HG03280 (cell line): Measurements from ENCODE around the gene MROH9.

Experiments
- ATAC-seq: cut with Tn5 transposase; IDR thresholded peaks from one replicate; pipeline ENCODE4 v1.9.1; 2021; ENCODE audit warnings: mild to moderate bottlenecking, moderate library complexity; ENCODE audit not compliant: unreplicated experiment

Gene MROH9

DNA sequence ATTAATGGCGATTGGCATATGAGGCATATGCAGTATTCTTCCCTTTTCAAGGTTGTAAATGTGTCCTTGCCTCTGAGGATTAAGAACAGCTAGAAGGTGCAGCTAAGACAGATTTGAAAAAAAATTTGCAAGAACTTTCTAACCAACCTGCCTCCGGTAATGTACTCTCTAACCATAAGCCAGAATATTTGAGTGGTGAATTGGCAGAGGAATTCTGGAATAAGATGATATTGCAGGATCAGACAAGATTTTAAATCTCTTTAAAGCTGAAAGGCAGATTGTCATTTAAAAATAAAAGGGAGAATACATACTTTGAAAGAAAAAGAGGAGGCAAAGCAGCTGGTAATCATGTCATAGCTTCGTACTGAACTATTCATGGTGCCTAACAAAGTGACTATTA is 29.2 kb downstream of the MROH9 start:
- no peak for ATAC-seq

DNA sequence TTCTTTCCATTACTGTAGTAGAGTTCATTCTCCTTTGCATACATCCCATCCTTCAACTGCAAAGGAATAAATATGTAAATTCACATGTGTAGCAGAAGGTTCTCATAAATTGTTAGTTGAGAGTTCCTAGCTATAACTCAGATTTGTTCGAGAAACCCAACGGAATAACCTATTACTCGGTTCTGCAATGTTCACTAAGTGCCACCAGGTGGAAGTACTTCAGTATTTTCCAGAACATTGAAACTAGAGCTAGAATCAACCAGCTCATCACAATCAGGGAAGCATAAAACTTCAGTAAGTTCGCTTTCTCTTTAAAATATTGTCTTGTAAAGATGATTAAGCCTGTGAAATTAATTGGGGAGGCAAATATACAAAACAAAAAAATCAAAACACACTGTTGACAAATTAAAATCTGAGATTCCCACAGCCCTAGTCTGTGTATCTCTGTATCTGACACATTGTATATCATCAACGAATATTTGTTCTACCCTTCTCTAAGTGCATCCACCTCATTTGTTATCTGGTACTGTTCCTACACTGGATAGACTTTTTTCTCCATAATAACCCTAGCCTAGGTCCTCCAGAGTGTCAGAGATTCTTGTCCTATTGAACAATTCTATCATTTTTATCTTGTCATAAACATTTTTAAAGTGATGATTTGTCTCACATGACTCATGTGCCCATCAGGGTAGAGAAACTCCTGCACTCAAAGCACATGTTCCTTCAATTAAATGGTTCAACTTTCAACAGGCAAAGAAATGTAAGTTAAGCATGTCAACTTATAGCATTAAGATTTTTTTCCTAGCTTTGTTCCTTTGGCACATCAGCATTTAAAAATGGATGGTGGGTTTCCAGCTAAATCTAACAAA is 31.9 kb downstream of the MROH9 start:
- peak; percentile 76 for ATAC-seq

DNA sequence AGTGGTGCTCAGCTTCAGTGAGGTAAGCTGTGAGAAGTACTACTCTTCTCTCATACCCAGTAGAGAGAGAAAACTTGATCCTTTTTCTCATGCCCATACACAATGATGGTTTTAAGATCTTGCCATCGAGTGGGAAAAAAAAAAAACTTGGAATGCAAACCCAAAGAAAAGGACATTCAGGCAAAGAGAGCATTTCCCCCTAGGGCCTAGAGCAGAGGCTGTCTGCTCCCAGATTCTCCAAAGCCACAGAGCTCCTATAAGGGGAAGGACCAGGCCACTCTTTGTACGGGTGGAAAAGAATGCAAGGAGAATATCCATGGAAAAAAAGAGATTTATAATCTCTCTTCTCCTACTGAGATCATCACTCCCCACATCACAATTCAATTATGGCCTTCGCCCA is 34.9 kb downstream of the MROH9 start:
- no peak for ATAC-seq

DNA sequence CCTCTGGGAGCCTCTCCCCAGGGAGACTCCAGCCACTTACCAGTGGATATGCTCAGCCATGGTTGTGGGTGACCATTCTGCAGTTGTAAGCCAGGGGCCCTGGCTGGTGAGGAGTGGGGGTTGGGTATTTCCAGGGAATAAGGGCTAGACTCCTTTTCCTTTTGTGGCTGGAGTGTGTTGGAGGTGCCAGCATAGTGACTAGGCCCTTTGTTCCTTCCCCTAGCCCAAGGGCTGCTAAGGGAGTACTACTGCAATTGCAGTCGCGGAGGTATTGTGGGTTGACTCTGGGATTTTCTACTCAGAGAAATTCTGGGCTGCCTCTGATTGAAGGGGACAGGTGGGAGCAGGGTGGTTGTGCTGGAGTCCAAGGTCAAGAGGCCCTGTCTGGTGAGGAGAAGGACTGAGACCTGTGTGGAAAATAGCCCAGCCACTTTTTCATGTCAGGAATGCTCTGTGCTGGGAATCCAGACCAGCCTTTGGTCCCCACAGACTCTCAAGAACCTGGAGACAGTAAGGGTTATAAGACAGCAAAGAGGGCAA is 43.1 kb downstream of the MROH9 start:
- ATAC-seq: no peak

DNA sequence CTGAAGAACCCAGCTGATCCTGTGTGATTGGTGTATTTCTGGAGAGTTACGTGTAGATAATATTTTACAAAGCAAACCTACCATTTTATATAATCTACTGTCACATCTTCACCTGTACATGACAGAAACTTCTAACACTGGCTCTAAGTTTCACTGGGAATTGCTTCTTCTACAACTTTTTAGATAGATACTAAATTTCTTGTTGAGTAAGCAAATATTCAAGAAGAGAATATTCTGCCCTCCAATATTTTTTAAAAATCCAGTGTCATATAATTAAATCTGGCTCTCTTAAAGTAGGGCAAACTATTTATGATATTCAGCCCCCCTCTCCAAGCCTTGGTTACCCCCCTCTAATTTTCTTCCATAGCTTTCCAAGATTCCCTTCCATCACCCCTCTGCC is 50.1 kb downstream of the MROH9 start:
- ATAC-seq: no peak

DNA sequence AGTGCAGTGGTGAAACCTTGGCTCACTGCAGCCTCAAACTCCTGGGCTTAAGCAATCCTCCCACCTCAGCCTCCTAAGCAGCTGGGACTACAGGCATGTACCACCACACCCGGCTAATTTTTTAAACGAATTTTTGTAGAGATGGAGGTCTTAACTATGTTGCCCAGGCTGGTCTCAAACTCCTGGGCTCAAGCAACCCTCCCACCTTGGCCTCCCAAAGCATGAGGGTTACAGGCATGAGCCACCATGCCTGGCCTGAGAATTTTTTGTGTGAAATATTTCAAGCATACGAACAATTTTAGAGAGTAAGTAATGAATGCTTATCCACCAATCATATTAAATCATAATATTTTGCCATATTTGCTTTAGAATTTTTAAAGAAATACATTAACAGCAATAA is 51.6 kb downstream of the MROH9 start:
- no peak for ATAC-seq

DNA sequence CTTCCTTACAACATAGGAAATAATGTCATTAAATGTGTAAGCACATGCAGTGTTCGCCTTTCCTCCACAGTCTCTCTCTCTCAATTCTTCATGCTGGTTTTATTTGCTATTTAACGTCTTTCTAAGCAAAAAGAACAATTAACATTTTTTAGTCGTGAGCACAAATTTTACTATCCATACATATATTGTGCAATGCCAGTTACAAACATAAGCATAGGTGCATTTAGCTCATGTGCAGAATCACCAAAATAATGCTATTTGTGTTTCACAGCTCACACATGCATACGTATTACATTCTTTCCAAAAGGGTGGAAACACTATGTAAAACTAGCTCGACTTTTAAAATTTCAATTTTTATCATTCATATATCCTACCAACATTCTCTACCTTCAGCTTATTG is 52.1 kb downstream of the MROH9 start:
- no peak for ATAC-seq

DNA sequence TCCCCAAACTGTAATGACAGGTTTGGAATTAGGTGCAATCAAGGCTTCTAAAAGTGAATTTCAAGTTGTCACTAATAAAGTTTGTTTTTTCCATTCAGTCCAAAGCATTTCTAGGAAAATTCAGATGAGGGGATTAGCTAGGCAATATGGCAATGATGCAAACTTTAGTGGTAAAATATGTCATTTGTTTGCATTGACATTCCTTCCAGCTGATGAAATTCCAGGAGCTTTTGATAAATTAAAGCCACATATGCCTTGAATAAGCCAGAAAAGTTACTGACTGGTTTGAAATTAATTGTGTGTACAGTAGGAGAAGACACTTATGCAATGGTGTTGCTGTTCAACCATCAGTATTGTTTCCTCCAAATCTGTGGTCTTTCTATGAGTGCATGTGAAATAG is 57.8 kb downstream of the MROH9 start:
- no peak for ATAC-seq

DNA sequence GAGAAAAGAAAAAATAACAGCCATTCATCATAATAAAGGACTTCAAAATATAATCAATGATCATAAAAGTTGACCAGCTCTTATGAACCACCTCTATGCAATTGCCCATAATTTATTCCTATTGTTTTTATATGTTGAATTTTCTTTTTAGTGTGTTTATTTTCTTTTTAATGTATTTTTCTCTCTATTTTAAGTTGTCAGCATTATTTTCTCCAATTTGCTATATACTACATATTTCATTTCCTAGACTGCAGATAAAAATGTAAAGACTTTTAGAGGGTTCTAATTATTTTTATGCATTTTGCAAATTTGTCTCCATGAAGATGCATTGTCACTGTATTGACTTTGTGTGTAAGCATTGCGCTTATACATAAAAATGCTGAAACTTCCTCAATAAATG is 58.4 kb downstream of the MROH9 start:
- ATAC-seq: no peak

DNA sequence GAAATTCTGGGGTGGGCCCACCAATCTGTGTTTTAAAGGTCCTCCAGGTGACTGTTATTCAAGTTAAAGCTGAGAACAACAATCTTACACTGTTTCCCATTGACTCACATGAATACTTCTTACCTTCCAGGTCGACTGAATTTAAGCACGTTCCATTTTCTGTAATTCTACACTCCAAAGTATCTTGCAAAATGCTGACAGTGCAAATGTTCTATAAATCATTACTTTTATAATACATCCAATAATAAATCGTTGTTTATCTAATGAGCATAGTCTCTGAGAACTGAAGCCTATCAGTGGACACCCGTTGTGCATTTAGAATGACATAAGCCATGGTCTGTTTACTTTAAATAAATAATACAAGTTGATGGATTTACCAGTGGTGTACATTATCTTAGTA is 79.5 kb downstream of the MROH9 start:
- no peak for ATAC-seq

DNA sequence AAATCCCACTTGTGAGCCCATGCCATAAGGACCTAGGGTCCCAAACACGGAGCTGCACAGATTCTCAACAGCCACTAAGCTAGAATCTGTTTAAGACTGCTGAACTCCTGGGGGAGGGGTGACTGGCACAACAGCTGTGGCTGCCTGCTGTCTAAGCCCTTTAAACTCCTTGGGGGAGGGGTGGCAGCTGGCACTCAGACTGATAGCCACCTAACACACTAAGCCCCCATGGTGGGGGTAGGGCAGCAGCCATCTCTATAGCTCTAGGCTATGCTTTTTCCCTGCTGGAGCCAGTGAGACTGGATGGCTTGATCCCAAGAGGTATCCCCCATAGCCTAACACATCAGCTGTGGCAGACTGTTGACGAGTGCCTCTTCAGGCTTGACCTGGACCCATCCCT is 82.1 kb downstream of the MROH9 start:
- no peak for ATAC-seq

DNA sequence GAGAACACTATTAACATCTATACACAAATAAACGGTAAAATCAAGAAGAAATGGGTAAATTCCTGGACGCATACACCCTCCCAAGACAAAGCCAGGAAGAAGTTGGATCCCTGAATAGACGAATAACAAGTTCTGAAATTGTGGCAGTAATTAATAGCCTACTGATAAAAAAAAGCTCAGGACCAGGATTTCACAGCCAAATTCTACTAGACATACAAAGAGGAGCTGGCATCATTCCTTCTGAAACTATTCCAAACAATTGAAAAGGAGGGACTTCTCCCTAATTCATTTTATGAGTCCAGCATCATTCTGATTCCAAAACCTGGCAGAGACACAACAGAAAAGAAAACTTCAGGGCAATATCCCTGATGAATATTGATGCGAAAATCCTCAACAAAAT is 84.6 kb downstream of the MROH9 start:
- no peak for ATAC-seq

DNA sequence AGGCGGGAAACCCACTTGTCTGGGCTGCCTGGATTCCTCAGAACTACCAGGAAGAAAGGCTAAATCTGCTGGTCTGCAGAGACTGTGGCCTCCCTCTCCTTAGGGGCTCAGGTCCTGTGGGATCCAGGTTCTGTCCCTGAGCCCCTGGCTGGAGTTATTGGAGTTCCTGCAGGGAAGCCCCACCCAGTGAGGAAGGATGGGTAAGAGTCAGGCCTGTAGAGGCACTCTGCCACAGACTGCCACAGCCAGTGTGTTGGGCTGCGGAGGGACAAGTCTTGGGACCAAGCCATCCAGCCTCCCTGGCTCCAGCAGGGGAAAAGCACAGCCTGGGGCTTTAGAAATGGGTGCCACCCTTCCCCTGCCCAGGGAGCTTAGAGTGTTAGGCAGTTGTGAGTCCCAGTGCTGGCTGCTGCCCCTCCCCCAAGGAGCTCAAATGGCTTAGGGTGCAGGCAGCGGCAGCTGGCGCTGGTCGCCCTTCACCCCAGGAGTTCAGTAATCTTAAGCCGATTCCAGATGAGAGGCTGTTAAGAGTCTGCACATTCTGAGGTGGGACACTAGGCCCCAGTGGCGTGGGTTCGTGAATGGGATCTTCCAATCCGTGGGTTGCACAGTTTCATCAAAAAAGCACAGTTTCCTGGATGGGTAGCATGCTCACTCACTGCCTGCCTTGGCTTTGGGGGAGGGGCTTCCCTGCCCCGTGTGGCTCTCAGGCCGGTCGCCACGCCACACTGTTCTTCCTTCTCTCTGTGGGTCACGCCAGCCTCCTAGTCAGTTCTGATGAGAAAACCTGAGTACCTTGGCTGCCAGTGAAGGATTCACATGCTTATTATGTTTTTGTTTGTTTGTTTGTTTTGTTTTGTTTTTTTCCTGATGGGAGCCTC is 97.7 kb downstream of the MROH9 start:
- ATAC-seq: no peak

DNA sequence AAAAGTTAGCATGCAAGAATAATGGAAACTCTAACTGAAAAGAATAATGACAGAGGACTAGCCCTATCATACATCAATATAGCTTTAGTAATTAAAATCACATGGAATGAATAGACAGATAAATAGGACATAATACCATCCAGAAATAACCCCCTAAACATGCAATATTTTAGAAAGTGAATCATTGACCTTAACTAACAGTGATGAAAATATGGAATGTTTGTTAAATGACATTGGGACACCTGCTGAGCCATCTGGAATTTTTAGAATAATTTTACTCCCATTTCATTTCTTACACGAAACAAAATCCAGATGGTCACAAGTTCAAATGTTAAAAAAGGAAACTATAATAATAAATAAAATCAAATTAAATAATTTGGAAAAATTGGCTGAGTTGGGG is 102.3 kb downstream of the MROH9 start:
- no peak for ATAC-seq

DNA sequence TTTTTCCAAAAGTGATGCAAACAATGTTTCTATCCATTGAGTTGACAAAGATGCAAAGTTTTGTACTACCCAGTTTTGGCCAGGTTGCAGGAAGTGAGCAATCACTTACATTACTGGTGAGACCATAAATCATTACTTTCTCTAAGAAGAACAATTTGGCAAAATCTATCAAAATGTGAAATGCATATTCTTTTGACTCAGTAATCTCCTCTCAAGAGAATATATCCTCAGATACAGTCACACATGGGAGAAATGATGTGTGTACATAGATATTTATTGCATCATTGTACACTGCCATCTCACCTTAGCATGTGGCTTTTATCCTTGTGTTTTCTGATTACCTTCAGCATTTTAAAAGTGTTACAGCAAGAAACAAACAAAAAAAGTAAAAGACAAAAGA is 103.0 kb downstream of the MROH9 start:
- ATAC-seq: no peak

DNA sequence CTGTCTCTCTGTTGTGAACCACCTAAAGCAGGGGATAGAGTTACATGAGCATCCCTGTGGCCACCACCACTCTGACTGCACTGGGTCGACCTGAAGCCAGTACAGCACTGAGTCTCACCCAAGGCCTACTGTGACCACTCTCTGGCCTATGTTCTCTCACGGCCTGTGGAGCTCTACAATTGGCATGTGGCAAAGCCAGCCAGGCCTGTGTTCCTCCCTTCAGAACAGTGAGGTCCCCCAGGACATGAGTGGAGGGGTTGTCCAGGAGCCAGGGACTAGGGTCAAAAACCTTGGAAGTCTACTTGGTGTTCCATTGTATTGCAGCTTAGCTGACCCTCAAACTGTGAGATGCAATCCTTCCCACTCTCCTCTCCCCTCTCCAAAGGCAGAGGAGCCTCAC is 112.7 kb downstream of the MROH9 start:
- no peak for ATAC-seq

DNA sequence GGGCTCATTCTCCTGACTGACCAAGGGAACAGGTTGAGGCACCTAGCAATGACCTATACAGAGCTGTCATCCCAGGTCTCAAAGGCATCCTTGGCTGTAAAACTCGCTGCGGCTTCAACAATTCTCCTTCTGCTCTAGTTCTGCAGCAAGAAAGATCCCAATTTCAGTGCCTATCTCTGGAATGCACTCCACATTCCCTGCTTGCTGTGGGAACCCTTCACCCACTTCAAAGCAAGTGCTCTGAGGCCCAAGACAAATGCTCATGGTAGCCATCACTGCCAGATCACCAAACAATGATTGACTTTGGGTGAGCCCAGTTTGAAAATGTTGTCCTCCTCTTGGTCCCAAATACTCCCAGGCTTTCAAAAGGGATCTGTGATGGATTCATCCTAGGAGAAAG is 117.6 kb downstream of the MROH9 start:
- no peak for ATAC-seq

DNA sequence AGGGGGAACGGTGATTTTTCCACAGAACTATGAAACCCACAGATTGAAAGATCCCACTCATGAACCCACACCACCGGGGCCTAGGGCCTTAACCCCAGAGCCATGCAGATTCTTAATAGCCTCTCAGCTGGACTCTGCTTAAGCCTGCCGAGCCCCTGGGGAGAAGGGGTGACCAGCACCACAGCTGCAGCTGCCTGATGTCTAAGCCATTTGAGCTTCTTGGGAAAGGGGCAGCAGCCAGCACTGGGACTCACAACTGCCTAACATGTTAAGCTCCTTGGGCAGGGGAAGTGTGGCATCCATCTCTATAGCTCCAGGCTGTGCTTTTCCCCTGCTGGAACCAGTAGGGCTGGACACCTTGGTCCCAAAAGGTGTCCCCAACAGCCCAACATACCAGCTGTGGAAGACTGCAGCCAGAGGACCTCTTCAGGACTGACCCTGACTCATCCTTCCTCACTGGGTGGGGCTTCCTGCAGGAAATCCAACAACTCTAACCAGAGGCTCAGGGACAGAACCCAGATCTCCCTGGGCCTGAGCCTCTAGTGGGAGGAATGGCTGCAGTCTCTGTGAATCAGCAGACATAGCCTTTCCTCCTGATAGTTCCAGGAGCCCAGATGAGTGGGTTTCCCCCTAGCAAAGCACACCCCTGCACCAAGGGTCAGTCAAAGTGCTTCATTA is 120.8 kb downstream of the MROH9 start:
- no peak for ATAC-seq

DNA sequence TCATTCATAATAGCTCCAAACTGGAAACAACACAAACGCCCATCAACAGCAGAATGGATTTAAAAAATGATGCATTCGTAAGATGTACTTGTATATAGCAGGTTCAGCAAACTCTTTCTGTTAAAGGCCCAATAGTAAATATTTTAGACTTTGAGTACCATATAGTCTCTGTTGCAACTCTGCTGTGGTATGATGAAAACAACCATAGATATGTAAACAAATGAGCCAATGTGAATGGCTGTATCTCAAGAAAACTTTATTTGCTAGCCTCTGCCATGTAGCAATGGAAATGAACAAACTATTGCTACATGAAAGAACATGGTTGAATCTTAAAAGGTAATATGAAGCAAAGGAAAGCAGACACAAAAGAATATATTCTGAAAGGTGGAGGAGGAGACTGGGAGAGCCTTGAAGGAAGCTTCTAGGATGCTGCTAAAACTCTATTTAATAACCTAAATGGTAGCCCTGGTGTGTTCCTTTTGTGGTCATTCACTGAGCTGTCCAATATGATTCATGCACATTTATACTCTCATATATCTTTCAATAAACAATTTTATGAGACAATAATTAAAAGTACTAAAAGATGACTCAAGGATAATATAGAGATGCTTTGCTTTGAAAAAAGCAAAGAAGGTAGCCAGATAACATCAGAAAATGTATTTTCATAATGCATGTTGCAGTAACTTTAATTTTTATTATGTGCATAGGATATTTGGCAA is 126.2 kb downstream of the MROH9 start:
- ATAC-seq: no peak

DNA sequence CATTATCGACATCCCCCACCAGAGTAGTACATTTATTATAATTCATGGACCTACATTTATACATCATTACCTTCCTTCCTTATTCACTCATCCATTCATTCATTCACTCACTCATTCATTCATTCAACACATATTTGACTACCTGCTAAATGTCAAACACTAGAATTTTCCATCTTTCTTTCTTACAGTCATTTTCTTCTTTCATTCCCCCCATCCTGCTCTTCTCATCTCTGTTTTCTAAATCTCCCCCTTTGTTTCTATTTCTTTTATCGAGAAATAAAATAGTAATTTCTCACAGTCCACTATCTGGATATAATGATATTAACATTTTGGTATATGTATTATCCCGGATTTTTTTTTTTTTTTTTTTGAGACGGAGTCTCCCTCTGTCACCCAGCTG is 127.6 kb downstream of the MROH9 start:
- no peak for ATAC-seq

DNA sequence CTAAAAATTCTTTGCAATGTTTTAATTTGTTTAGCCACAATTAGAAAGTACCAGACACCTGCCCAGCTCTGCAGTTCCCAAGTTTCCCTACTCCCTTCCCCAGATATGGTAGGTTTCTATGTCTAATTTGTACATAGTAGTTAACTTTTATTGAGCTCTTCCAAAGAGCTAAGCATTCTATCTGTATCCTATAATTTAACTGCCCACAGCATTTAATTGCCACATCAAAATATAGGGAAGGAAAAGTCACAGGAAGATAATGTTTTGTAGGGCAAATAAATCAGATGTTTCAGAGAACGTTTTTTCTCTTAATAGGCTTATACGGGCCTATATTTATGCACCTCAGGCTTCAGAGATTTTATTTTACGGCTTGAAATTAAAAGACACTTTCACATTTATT is 139.7 kb downstream of the MROH9 start:
- ATAC-seq: no peak
